Skeletal muscle tissue (tissue), 4 donors: ENCODE results near the gene C11orf24. TPM values are rescaled to one million over a fixed set of nuclear protein-coding genes. Genes with fewer than 3 reads are reported as not detected.

Experiments
- H3K27ac ChIP-seq: one replicate; pipeline ENCODE4 v1.7.0; 2013; ENCODE audit warnings: mild to moderate bottlenecking, low read depth, low read length, inconsistent platforms
- H3K27me3 ChIP-seq, 3 donors: one replicate each; pipeline ENCODE4 v1.7.0; 2013; ENCODE audit warnings: low read length in 3 of 3; ENCODE audit not compliant: control insufficient read depth in 3 of 3, insufficient read depth in 3 of 3
- H3K36me3 ChIP-seq, 3 donors: one replicate each; pipeline ENCODE4 v1.7.0; 2013; ENCODE audit warnings: low read length in 3 of 3; ENCODE audit not compliant: control insufficient read depth in 3 of 3, insufficient read depth in 3 of 3
- H3K4me1 ChIP-seq, 3 donors: one replicate each; pipeline ENCODE4 v1.7.0; 2013; ENCODE audit warnings: low read length in 3 of 3, mild to moderate bottlenecking in 3 of 3; ENCODE audit not compliant: control insufficient read depth in 3 of 3, insufficient read depth in 3 of 3
- H3K4me3 ChIP-seq, 3 donors: one replicate each; pipeline ENCODE4 v1.7.0; 2013; ENCODE audit warnings: low read length in 3 of 3
- H3K9ac ChIP-seq, 3 donors: one replicate each; pipeline ENCODE4 v1.7.0; 2013; ENCODE audit warnings: low read length in 3 of 3, mild to moderate bottlenecking in 3 of 3, moderate library complexity in 2 of 3, low read depth in 1 of 3
- H3K9me3 ChIP-seq, 3 donors: one replicate each; pipeline ENCODE4 v1.7.0; 2013; ENCODE audit warnings: low read length in 3 of 3; ENCODE audit not compliant: control insufficient read depth in 3 of 3
- total RNA-seq: library from RNA; depleted of rRNA; stranded (reverse); fragments of >200 nt; gene quantifications from one replicate; pipeline ENCODE4 v1.2.3, GENCODE V29; 2014
- donor health status: Osteomylitis.

The C11orf24 gene
- total RNA-seq, 1 donor from 2014 or later, result 12.0 TPM

- no peaks in the 10 kb centered on the region for H3K27me3 ChIP-seq
- peaks cover 33 to 35% (median 35%) of the 10 kb centered on the region in 3 donors for H3K4me1 ChIP-seq
- no peak overlapping the region for H3K27ac ChIP-seq
- no peaks in the 10 kb centered on the region for H3K9me3 ChIP-seq
- H3K36me3 ChIP-seq, result no peaks in the 10 kb centered on the region
- H3K4me3 ChIP-seq, result no peak overlapping the region
- no peak overlapping the region for H3K9ac ChIP-seq
Observed at GRCh38 chr11:68311160-68312116, 39.7 kb upstream of the C11orf24 start.

- no peaks in the 10 kb centered on the region for H3K27me3 ChIP-seq
- no peaks in the 10 kb centered on the region for H3K36me3 ChIP-seq
- no peak overlapping the region for H3K4me3 ChIP-seq
- H3K9ac ChIP-seq, result no peak overlapping the region
- H3K9me3 ChIP-seq, result no peaks in the 10 kb centered on the region
- H3K27ac ChIP-seq, result no peak overlapping the region
- peaks cover 23 to 25% (median 23%) of the 10 kb centered on the region in 3 donors for H3K4me1 ChIP-seq
Observed at GRCh38 chr11:68309621-68310185, 37.9 kb upstream of the C11orf24 start.

- Histone ChIP-seq H3K4me1 (peaks cover 8 to 9% (median 8%) of the 10 kb centered on the region in 3 donors), H3K27me3 (no peaks in the 10 kb centered on the region), H3K9ac (peak overlapping the region in 2 of 3 donors; percentile 32 to 70), H3K4me3 (no peak overlapping the region), H3K9me3 (no peaks in the 10 kb centered on the region), H3K27ac (peak overlapping the region; percentile 51), H3K36me3 (no peaks in the 10 kb centered on the region)
Observed at GRCh38 chr11:68308068-68308467, 36.3 kb upstream of the C11orf24 start.

- no peaks in the 10 kb centered on the region for H3K36me3 ChIP-seq
- no peak overlapping the region for H3K9ac ChIP-seq
- no peaks in the 10 kb centered on the region for H3K27me3 ChIP-seq
- peaks cover 5 to 16% (median 13%) of the 10 kb centered on the region in 3 donors for H3K4me1 ChIP-seq
- H3K9me3 ChIP-seq, result no peaks in the 10 kb centered on the region
- no peak overlapping the region for H3K4me3 ChIP-seq
- no peak overlapping the region for H3K27ac ChIP-seq
Observed at GRCh38 chr11:68306636-68307035, 34.9 kb upstream of the C11orf24 start.

- no peaks in the 10 kb centered on the region for H3K27me3 ChIP-seq
- H3K27ac ChIP-seq, result no peak overlapping the region
- no peak overlapping the region for H3K9ac ChIP-seq
- H3K4me1 ChIP-seq, result peaks cover 5 to 16% (median 13%) of the 10 kb centered on the region in 3 donors
- no peak overlapping the region for H3K4me3 ChIP-seq
- no peaks in the 10 kb centered on the region for H3K9me3 ChIP-seq
- H3K36me3 ChIP-seq, result no peaks in the 10 kb centered on the region
Observed at GRCh38 chr11:68303982-68304780, 32.4 kb upstream of the C11orf24 start.

- Histone ChIP-seq H3K9me3 (no peaks in the 10 kb centered on the region), H3K4me1 (peaks cover under 1 to 15% (median 14%) of the 10 kb centered on the region in 3 donors), H3K27me3 (no peaks in the 10 kb centered on the region), H3K36me3 (no peaks in the 10 kb centered on the region), H3K9ac (no peak overlapping the region), H3K4me3 (no peak overlapping the region), H3K27ac (no peak overlapping the region)
Observed at GRCh38 chr11:68303083-68303482, 31.3 kb upstream of the C11orf24 start.

GRCh38 chr11:68302670-68303069, 30.9 kb upstream of the C11orf24 start:
- H3K36me3 ChIP-seq, result no peaks in the 10 kb centered on the region
- no peaks in the 10 kb centered on the region for H3K9me3 ChIP-seq
- no peak overlapping the region for H3K9ac ChIP-seq
- H3K4me3 ChIP-seq, result no peak overlapping the region
- no peaks in the 10 kb centered on the region for H3K27me3 ChIP-seq
- peaks cover 0 to 14% (median 12%) of the 10 kb centered on the region in 3 donors for H3K4me1 ChIP-seq
- H3K27ac ChIP-seq, result no peak overlapping the region

- Histone ChIP-seq H3K27ac (no peak overlapping the region), H3K36me3 (no peaks in the 10 kb centered on the region), H3K4me3 (no peak overlapping the region), H3K27me3 (no peaks in the 10 kb centered on the region), H3K9ac (no peak overlapping the region), H3K9me3 (no peaks in the 10 kb centered on the region), H3K4me1 (peaks cover 3 to 17% (median 16%) of the 10 kb centered on the region in 3 donors)
Observed at GRCh38 chr11:68302256-68302655, 30.5 kb upstream of the C11orf24 start.

GRCh38 chr11:68300076-68300830, 28.5 kb upstream of the C11orf24 start:
- H3K36me3 ChIP-seq, result no peaks in the 10 kb centered on the region
- H3K27me3 ChIP-seq, result no peaks in the 10 kb centered on the region
- H3K9me3 ChIP-seq, result no peaks in the 10 kb centered on the region
- no peak overlapping the region for H3K4me3 ChIP-seq
- H3K4me1 ChIP-seq, result peaks cover 3 to 17% (median 16%) of the 10 kb centered on the region in 3 donors
- H3K9ac ChIP-seq, result no peak overlapping the region
- no peak overlapping the region for H3K27ac ChIP-seq
